Measurements from ENCODE around the gene NOTCH4. TPM values are rescaled to one million over a fixed set of nuclear protein-coding genes. Genes with fewer than 3 reads are reported as not detected.
"Not testable (repeated sequence)": the region's sequence is repeated elsewhere in the genome, so short reads cannot be mapped to it uniquely, and the experiment has no call there.

NOTCH4 gene
- total RNA-seq (1 to 10 TPM; 3.1 to 7.1 (median 4.7) TPM), polyA plus RNA-seq (10 to 100 TPM; 27.4 to 45.2 TPM)

- no peaks in the 10 kb centered on the region for H3K36me3 ChIP-seq
- ATAC-seq (no peak), FAIRE-seq (no peak), DNase-seq (no peak)
- intact Hi-C loops (cut with DNase I) = no loop called here
- H3K9me3 ChIP-seq = no peaks in the 10 kb centered on the region
- H3K4me3 ChIP-seq = no peak within 1 kb of the TSS
- H3K27ac ChIP-seq = no peak within 1 kb of the TSS
- no peaks in the 10 kb centered on the region for H3K27me3 ChIP-seq
- WGBS, 2 donors = 41 to 54% methylated on average over 20 of the region's 20 CpGs
- no peak for TF ChIP-seq CTCF (IDR thresholded peaks at IDR 0.05)
- H3K4me1 ChIP-seq = no peaks in the 10 kb centered on the region
These were observed at the start of gene NOTCH4 for GRCh38 chr6:32223258-32224235. TSS of gene NOTCH4 (minus strand) at chr6:32224067. CDS start at chr6:32223928, 139 bp downstream.

- Histone ChIP-seq H3K27me3 (no peaks in the 10 kb centered on the region), H3K36me3 (no peaks in the 10 kb centered on the region), H3K4me3 (no peak overlapping the region), H3K9me3 (no peaks in the 10 kb centered on the region), H3K27ac (no peak overlapping the region), H3K4me1 (no peaks in the 10 kb centered on the region)
- 73 to 88% methylated on average over 1 of the region's 1 CpG for WGBS, 2 donors
- DNase-seq = no peak
- no peak for TF ChIP-seq CTCF (IDR thresholded peaks at IDR 0.05)
- intact Hi-C loops (cut with DNase I) = no loop called here
- FAIRE-seq = peak; percentile 26
- ATAC-seq = no peak
These were observed 47.6 kb upstream of the NOTCH4 start for GRCh38 chr6:32271429-32271828.

GRCh38 chr6:32268459-32268858, 44.6 kb upstream of the NOTCH4 start:
- H3K27me3 ChIP-seq; intact Hi-C loops (cut with DNase I); H3K36me3 ChIP-seq; H3K9me3 ChIP-seq; DNase-seq; H3K27ac ChIP-seq; ATAC-seq; H3K4me1 ChIP-seq; H3K4me3 ChIP-seq; FAIRE-seq: not testable (repeated sequence)
- WGBS, 2 donors = 71 to 81% methylated on average over 3 of the region's 3 CpGs

GRCh38 chr6:32267035-32267434, 43.2 kb upstream of the NOTCH4 start:
- Histone ChIP-seq H3K27me3 (no peaks in the 10 kb centered on the region), H3K27ac (no peak overlapping the region), H3K36me3 (no peaks in the 10 kb centered on the region), H3K9me3 (no peaks in the 10 kb centered on the region), H3K4me3 (no peak overlapping the region), H3K4me1 (no peaks in the 10 kb centered on the region)
- FAIRE-seq = no peak
- TF ChIP-seq CTCF (IDR thresholded peaks at IDR 0.05) = no peak
- intact Hi-C loops (cut with DNase I) = no loop called here
- ATAC-seq = no peak
- no peak for DNase-seq

GRCh38 chr6:32257262-32257661, 33.4 kb upstream of the NOTCH4 start:
- DNase-seq; H3K4me3 ChIP-seq; ATAC-seq; H3K36me3 ChIP-seq; H3K4me1 ChIP-seq; H3K9me3 ChIP-seq; FAIRE-seq; H3K27ac ChIP-seq; H3K27me3 ChIP-seq; intact Hi-C loops (cut with DNase I): not testable (repeated sequence)
- 89 to 94% methylated on average over 4 of the region's 4 CpGs for WGBS, 2 donors

Data from pancreas (tissue), 10 donors.